OCI-LY7 (cell line): Measurements from ENCODE around the gene SCYL2. TPM values are rescaled to one million over a fixed set of nuclear protein-coding genes. Genes with fewer than 3 reads are reported as not detected.

ENCODE experiments used
- BruUV-seq: library from RNA; stranded (reverse); fragments of 400-500 nt; replicated peaks from 2 replicates; lab custom pipeline; 2021; lab: Mats Ljungman, UMichigan
- CTCF ChIA-PET: fragments of 300-600 bp; sonication (Branson Sonifier 250); formaldehyde crosslinking; loops from one replicate; lab custom pipeline; 2022; ENCODE audit warnings: antibody characterized with exemption; ENCODE audit not compliant: unreplicated experiment; lab: Charles Lee
- POLR2A ChIA-PET: fragments of 300-600 bp; sonication (Branson Sonifier 250); formaldehyde crosslinking; loops from one replicate; lab custom pipeline; 2022; ENCODE audit warnings: antibody characterized with exemption; lab: Charles Lee
- DNase-seq: peaks from one replicate; pipeline ENCODE4 v3.0.0-alpha.2; 2015; ENCODE audit warnings: low spot score
- H2AFZ ChIP-seq: fragments of 200-600 bp; sonication (generic), shearing (Covaris generic); 2 replicates; pipeline ENCODE4 v1.6.1; 2014; ENCODE audit warnings: mild to moderate bottlenecking, antibody characterized with exemption, low read length, moderate library complexity
- H3K27ac ChIP-seq: fragments of 200-600 bp; sonication (generic); 2 replicates; pipeline ENCODE4 v1.5.1; 2014; ENCODE audit warnings: mixed run types, low read depth, mild to moderate bottlenecking, moderate library complexity, low read length, inconsistent platforms; ENCODE audit not compliant: poor library complexity, severe bottlenecking
- H3K36me3 ChIP-seq: fragments of 200-600 bp; sonication (generic); 2 replicates; pipeline ENCODE4 v1.6.1; 2014; ENCODE audit warnings: mild to moderate bottlenecking, antibody characterized with exemption, low read length, moderate library complexity, mixed read lengths; ENCODE audit not compliant: insufficient read depth
- H3K4me1 ChIP-seq: fragments of 200-600 bp; sonication (generic); 2 replicates; pipeline ENCODE4 v1.5.1; 2014; ENCODE audit warnings: mild to moderate bottlenecking, low read length; ENCODE audit not compliant: insufficient read depth, poor library complexity, severe bottlenecking
- H3K4me2 ChIP-seq: fragments of 200-600 bp; sonication (generic); 2 replicates; pipeline ENCODE4 v1.6.1; 2014; ENCODE audit warnings: mild to moderate bottlenecking, low read length
- H3K4me3 ChIP-seq: fragments of 200-600 bp; sonication (generic); 2 replicates; pipeline ENCODE4 v1.5.1; 2014; ENCODE audit warnings: mild to moderate bottlenecking, low read depth, low read length; ENCODE audit not compliant: poor library complexity, severe bottlenecking
- H3K79me2 ChIP-seq: fragments of 200-600 bp; sonication (generic); 2 replicates; pipeline ENCODE4 v1.6.1; 2016; ENCODE audit warnings: low read depth, mild to moderate bottlenecking, low read length, moderate library complexity, mixed read lengths; ENCODE audit not compliant: insufficient read depth
- H3K9me2 ChIP-seq: fragments of 200-600 bp; sonication (generic); 2 replicates; pipeline ENCODE4 v1.6.1; 2016; ENCODE audit warnings: mild to moderate bottlenecking, low read length, mixed read lengths; ENCODE audit not compliant: insufficient read depth
- H3K9me3 ChIP-seq: fragments of 200-600 bp; sonication (generic); 2 replicates; pipeline ENCODE4 v1.6.1; 2014; ENCODE audit warnings: mild to moderate bottlenecking, mixed run types, low read length, mixed read lengths
- H4K20me1 ChIP-seq: fragments of 200-600 bp; sonication (generic); 2 replicates; pipeline ENCODE4 v1.6.1; 2014; ENCODE audit warnings: mild to moderate bottlenecking, antibody characterized with exemption, low read length, moderate library complexity, mixed read lengths; ENCODE audit not compliant: insufficient read depth
- EZH2phosphoT487 ChIP-seq: fragments of 200-600 bp; sonication (generic); IDR thresholded peaks from 2 replicates; pipeline ENCODE4 v1.6.1; 2018; ENCODE audit warnings: low read depth, borderline replicate concordance, mild to moderate bottlenecking, mixed run types, antibody characterized with exemption, low read length, moderate library complexity, mixed read lengths
- intact Hi-C: fragments of 100-400 bp; cut with micrococcal nuclease; formaldehyde crosslinking; loops from one replicate; pipeline ENCODE4 v1.10.0; 2022; ENCODE audit not compliant: unreplicated experiment
- total RNA-seq, 2 experiments: library from RNA; depleted of rRNA in 1 of 2; stranded (reverse); fragments of >200 nt in 1 of 2; shearing (Covaris generic) in 1 of 2; gene quantifications; 2 replicates each; pipeline ENCODE4 v1.2.3, GENCODE V29; 2014 to 2022
- TF ChIP-seq, protein P1 (sequence below): fragments of 200-600 bp; sonication (generic); conservative IDR thresholded peaks from 2 replicates; pipeline ENCODE4 v1.5.1; 2014; ENCODE audit warnings: mild to moderate bottlenecking, antibody characterized with exemption, low read length, moderate library complexity, mixed read lengths

SCYL2 gene
- total RNA-seq, 2 experiments from 2014 or later: 13.9 to 30.7 TPM

DNA sequence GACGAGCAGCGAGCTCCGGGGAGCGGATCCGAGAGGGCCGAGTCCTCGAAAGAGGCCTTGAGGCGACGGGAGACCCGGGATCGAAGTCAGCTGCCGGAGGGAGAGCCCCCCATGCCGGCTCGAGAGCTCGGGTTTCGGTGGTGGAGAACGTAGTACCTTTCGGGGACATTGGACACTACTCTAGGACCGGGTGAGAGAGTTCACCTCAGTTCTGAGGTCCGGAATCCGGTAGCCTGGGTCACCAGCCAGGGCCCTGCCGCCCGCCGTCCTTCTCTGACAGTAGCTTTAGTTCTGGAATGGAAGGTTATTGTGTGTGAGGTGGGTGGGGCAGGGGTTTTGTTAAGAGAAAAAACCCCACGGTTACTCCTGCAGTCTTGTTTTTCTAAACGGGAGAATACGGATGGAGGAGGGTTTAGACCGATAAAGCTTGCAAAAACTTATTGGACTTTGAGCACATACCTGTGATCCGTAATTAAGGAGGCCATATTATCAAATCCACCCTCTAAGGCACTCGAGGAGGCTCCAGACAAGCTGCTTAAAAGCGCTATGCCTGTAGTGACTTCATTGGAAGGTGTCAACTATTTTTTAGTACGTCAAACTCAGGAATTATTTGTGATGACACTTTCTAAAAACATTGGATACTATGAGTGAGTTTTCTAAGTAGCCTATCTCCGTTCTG, 765 bp downstream of the SCYL2 start:
- H3K79me2 ChIP-seq: peaks cover 35% of the 10 kb centered on the region
- peak overlapping the region; percentile 45 for H3K27ac ChIP-seq
- ChIA-PET POLR2A (interaction anchor here (0.5 to 2.5 kb wide), 11 partner anchors 9 to 1673 kb away, joined by 3 to 12 read pairs (median 3); partner anchors contain the start of gene ACTR6), CTCF (interaction anchor here (0.8 kb wide), 1 partner anchor 12 kb away, joined by 3 read pairs; no protein-coding TSS in a partner anchor)
- BruUV-seq: no TSS peak
- H4K20me1 ChIP-seq: peaks cover 5% of the 10 kb centered on the region
- no peaks in the 10 kb centered on the region for H3K9me3 ChIP-seq
- H3K4me1 ChIP-seq: peaks cover 23% of the 10 kb centered on the region
- no peak for DNase-seq
- TF ChIP-seq, protein P1, sequence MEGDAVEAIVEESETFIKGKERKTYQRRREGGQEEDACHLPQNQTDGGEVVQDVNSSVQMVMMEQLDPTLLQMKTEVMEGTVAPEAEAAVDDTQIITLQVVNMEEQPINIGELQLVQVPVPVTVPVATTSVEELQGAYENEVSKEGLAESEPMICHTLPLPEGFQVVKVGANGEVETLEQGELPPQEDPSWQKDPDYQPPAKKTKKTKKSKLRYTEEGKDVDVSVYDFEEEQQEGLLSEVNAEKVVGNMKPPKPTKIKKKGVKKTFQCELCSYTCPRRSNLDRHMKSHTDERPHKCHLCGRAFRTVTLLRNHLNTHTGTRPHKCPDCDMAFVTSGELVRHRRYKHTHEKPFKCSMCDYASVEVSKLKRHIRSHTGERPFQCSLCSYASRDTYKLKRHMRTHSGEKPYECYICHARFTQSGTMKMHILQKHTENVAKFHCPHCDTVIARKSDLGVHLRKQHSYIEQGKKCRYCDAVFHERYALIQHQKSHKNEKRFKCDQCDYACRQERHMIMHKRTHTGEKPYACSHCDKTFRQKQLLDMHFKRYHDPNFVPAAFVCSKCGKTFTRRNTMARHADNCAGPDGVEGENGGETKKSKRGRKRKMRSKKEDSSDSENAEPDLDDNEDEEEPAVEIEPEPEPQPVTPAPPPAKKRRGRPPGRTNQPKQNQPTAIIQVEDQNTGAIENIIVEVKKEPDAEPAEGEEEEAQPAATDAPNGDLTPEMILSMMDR: no peak
- TF ChIP-seq EZH2phosphoT487: no peak
- no peaks in the 10 kb centered on the region for H3K36me3 ChIP-seq
- H2AFZ ChIP-seq: peak overlapping the region; percentile 73
- peak overlapping the region; percentile 93 for H3K4me3 ChIP-seq
- H3K9me2 ChIP-seq: no peaks in the 10 kb centered on the region
- intact Hi-C loops: loop anchor here (2.0 to 5.0 kb wide), 2 partner anchors 65 to 125 kb away; partner anchors contain the start of genes ACTR6 and BLTP3B
- peak overlapping the region; percentile 81 for H3K4me2 ChIP-seq

- no peak for DNase-seq
- Histone ChIP-seq H3K4me3 (peak overlapping the region; percentile 93), H4K20me1 (peaks cover 5% of the 10 kb centered on the region), H3K9me3 (no peaks in the 10 kb centered on the region), H3K4me2 (peak overlapping the region; percentile 81), H3K79me2 (peaks cover 35% of the 10 kb centered on the region), H3K36me3 (no peaks in the 10 kb centered on the region), H3K4me1 (peaks cover 23% of the 10 kb centered on the region), H3K27ac (no peak overlapping the region), H2AFZ (no peak overlapping the region), H3K9me2 (no peaks in the 10 kb centered on the region)
- no peak for TF ChIP-seq EZH2phosphoT487
- TF ChIP-seq, protein P1: no peak
- ChIA-PET POLR2A (interaction anchor here (0.6 to 2.5 kb wide), 7 partner anchors 8 to 1674 kb away, joined by 3 to 12 read pairs (median 3); no protein-coding TSS in a partner anchor), CTCF (no interaction called here)
- BruUV-seq: no TSS peak
- intact Hi-C loops: loop anchor here (5.0 kb wide), 1 partner anchor 67 kb away; the partner anchor contains the start of gene ACTR6
These were observed 2.0 kb downstream of the SCYL2 start for GRCh38 chr12:100268835-100269564.
